K562 (cell line): Measurements from ENCODE around the gene BET1L. TPM values are rescaled to one million over a fixed set of nuclear protein-coding genes. Genes with fewer than 3 reads are reported as not detected.

Experiments
- BRF1 ChIP-seq: IDR thresholded peaks from 3 replicates; pipeline ENCODE4 v1.6.1; 2011; ENCODE audit warnings: borderline replicate concordance, mild to moderate bottlenecking; ENCODE audit not compliant: insufficient read length; ENCODE audit errors: extremely low read depth
- GATAD2B ChIP-seq: fragments of 450-650 bp; IDR thresholded peaks from 2 replicates; pipeline ENCODE4 v1.6.1; 2017; ENCODE audit warnings: mild to moderate bottlenecking, borderline replicate concordance
- KDM4B ChIP-seq, 2 experiments: fragments of 450-650 bp in 1 of 2; sonication (generic) in 1 of 2; IDR thresholded peaks; 2 replicates each; pipeline ENCODE4 v1.6.1; 2016 to 2017; ENCODE audit warnings: borderline replicate concordance in 2 of 2, antibody characterized with exemption in 1 of 2, low read depth in 1 of 2, mild to moderate bottlenecking in 1 of 2
- MCM2 ChIP-seq: fragments of 450-650 bp; IDR thresholded peaks from 2 replicates; pipeline ENCODE4 v1.6.1; 2017; ENCODE audit warnings: low read depth, mild to moderate bottlenecking
- MEIS2 ChIP-seq: fragments of 450-650 bp; IDR thresholded peaks from 2 replicates; pipeline ENCODE4 v1.6.1; 2014; ENCODE audit warnings: mild to moderate bottlenecking; ENCODE audit not compliant: partially characterized antibody
- MYC ChIP-seq, 2 experiments: fragments of 250-450 bp in 1 of 2; sonication (Bioruptor Pico) in 1 of 2; IDR thresholded peaks; 2 replicates each; pipeline versions ENCODE4 v1.5.1 to v1.6.1; 2012 to 2021; ENCODE audit warnings: low read depth in 2 of 2, borderline replicate concordance in 1 of 2, improper control_type of control experiment in 1 of 2, low read length in 1 of 2, mild to moderate bottlenecking in 1 of 2, moderate library complexity in 1 of 2
- NR1H2 ChIP-seq: sonication (generic); formaldehyde crosslinking; IDR thresholded peaks from 2 replicates; pipeline ENCODE4 v1.4.0; 2020; ENCODE audit warnings: mild to moderate bottlenecking, missing genetic modification reagents
- NRF1 ChIP-seq, 2 experiments: fragments of 450-650 bp; IDR thresholded peaks in 1 of 2; conservative IDR thresholded peaks in 1 of 2; 2 replicates each; pipeline ENCODE4 v1.6.1; 2014; ENCODE audit warnings: mild to moderate bottlenecking in 2 of 2
- SMARCE1 ChIP-seq: fragments of 450-650 bp; IDR thresholded peaks from 2 replicates; pipeline ENCODE4 v1.7.1; 2016; ENCODE audit warnings: mild to moderate bottlenecking
- TBL1XR1 ChIP-seq, 2 experiments: IDR thresholded peaks; 2 replicates each; pipeline ENCODE4 v1.6.1; 2012; ENCODE audit warnings: improper control_type of control experiment in 2 of 2, low read length in 2 of 2, mild to moderate bottlenecking in 1 of 2
- TCF7L2 ChIP-seq: fragments of 150-350 bp; IDR thresholded peaks from 2 replicates; pipeline ENCODE4 v1.6.1; 2016; ENCODE audit warnings: low read depth, mild to moderate bottlenecking, low read length, moderate library complexity
- TFAM ChIP-seq: fragments of 250-450 bp; sonication (Bioruptor Pico); conservative IDR thresholded peaks from 2 replicates; pipeline ENCODE4 v1.5.0; 2021; ENCODE audit warnings: mild to moderate bottlenecking, moderate library complexity
- YBX1 ChIP-seq: fragments of 450-650 bp; IDR thresholded peaks from 2 replicates; pipeline ENCODE4 v1.7.1; 2016; ENCODE audit warnings: mild to moderate bottlenecking
- ZBTB7A ChIP-seq: IDR thresholded peaks from 2 replicates; pipeline ENCODE4 v1.6.1; 2011; ENCODE audit warnings: low read depth, mild to moderate bottlenecking, low read length, moderate library complexity, borderline replicate concordance; ENCODE audit not compliant: control insufficient read depth
- ZFP30 ChIP-seq: fragments of 250-450 bp; sonication (Bioruptor Pico); IDR thresholded peaks from 2 replicates; pipeline ENCODE4 v1.8.0; 2022; ENCODE audit warnings: moderate library complexity, mild to moderate bottlenecking, inconsistent platforms, borderline replicate concordance
- ZNF143 ChIP-seq: sonication (generic); formaldehyde crosslinking; IDR thresholded peaks from 2 replicates; pipeline ENCODE4 v1.9.0; 2022; ENCODE audit warnings: mild to moderate bottlenecking, missing genetic modification reagents
- ZNF274 ChIP-seq: IDR thresholded peaks from 2 replicates; pipeline ENCODE4 v1.6.1; 2011; ENCODE audit warnings: low read depth, mild to moderate bottlenecking, low read length, moderate library complexity, borderline replicate concordance
- ZNF586 ChIP-seq: fragments of 450-650 bp; formaldehyde crosslinking; conservative IDR thresholded peaks from 2 replicates; pipeline ENCODE4 v1.4.0; 2020; ENCODE audit warnings: mild to moderate bottlenecking, moderate library complexity
- ZNF75A ChIP-seq: fragments of 450-650 bp; formaldehyde crosslinking; IDR thresholded peaks from 2 replicates; pipeline ENCODE4 v1.4.0; 2020; ENCODE audit warnings: mild to moderate bottlenecking
- polyA plus RNA-seq, 8 experiments: library from polyadenylated mRNA; depleted of rRNA in 4 of 8; stranded (reverse) in 5 of 8; unstranded in 3 of 8; fragments of >200 nt; fragmentation: Nextera tagmentation in 2 of 8; fragmentation: Illumina TruSeq in 1 of 8; extraction: Ambion mirVana in 2 of 8; extraction: Trizol in 1 of 8; gene quantifications; 2 replicates each; pipeline versions ENCODE4 v1.2.1 to v1.2.3, GENCODE V29; 2011 to 2014; ENCODE audit warnings: inconsistent platforms in 1 of 8, missing spikeins in 1 of 8
- total RNA-seq, 7 experiments: library from RNA; depleted of rRNA in 6 of 7; stranded (reverse); fragments of >200 nt in 6 of 7; fragmentation: Illumina TruSeq in 2 of 7; extraction: Trizol in 2 of 7; gene quantifications; 2 replicates each; pipeline versions ENCODE4 v1.2.1 to v1.2.3, GENCODE V29; 2011 to 2021; ENCODE audit warnings: low replicate concordance in 1 of 7
- TF ChIP-seq, protein P1 (sequence below): fragments of 250-450 bp; sonication (Bioruptor Pico); IDR thresholded peaks from 2 replicates; pipeline ENCODE4 v1.5.0; 2022; ENCODE audit warnings: mild to moderate bottlenecking
- TF ChIP-seq, protein P2 (sequence below): fragments of 250-450 bp; sonication (Bioruptor Pico); IDR thresholded peaks from 2 replicates; pipeline ENCODE4 v1.8.0; 2021; ENCODE audit warnings: moderate library complexity, mild to moderate bottlenecking, inconsistent platforms

Gene BET1L
- total and polyA plus RNA-seq, 9 of the 15 experiments (the other 6 are each of a cell fraction or from before 2014, with no cell fraction given): 9.9 to 69.1 (median 19.9) TPM

- TF ChIP-seq MYC (IDR thresholded peaks at IDR 0.05; ENCODE audit: low read depth, low read length) (peak; percentile 65), MYC (CRISPR knock-in tag; IDR thresholded peaks at IDR 0.05; ENCODE audit: borderline replicate concordance, low read depth) (no peak), MCM2 (no peak), GATAD2B (0 out of 2 replicates have a peak, but pooled peaks have one; percentile 16), MEIS2 (peak; percentile 1), TBL1XR1 (IDR thresholded peaks at IDR 0.05; ENCODE audit: low read length in 2 of 2) (peak in 1 of 2 experiments; percentile 67; a peak in 2 of 4 replicates), SMARCE1 (no peak), ZBTB7A (peak; percentile 78), ZNF143 (CRISPR knock-in tag) (peak; percentile 73), TFAM (no peak), YBX1 (no peak), NR1H2 (CRISPR knock-in tag) (no peak), NRF1 (conservative IDR thresholded peaks at IDR 0.05 in 1 of 2, IDR thresholded peaks at IDR 0.05 in 1 of 2) (peak; percentile 76 to 77), ZNF274 (no peak), ZNF75A (no peak), BRF1 (no peak), KDM4B (IDR thresholded peaks at IDR 0.05; ENCODE audit: borderline replicate concordance in 2 of 2, low read depth in 1 of 2) (no peak), ZNF586 (CRISPR knock-in tag) (no peak), ZFP30 (CRISPR knock-in tag) (no peak), TCF7L2 (no peak)
- TF ChIP-seq, protein P1, sequence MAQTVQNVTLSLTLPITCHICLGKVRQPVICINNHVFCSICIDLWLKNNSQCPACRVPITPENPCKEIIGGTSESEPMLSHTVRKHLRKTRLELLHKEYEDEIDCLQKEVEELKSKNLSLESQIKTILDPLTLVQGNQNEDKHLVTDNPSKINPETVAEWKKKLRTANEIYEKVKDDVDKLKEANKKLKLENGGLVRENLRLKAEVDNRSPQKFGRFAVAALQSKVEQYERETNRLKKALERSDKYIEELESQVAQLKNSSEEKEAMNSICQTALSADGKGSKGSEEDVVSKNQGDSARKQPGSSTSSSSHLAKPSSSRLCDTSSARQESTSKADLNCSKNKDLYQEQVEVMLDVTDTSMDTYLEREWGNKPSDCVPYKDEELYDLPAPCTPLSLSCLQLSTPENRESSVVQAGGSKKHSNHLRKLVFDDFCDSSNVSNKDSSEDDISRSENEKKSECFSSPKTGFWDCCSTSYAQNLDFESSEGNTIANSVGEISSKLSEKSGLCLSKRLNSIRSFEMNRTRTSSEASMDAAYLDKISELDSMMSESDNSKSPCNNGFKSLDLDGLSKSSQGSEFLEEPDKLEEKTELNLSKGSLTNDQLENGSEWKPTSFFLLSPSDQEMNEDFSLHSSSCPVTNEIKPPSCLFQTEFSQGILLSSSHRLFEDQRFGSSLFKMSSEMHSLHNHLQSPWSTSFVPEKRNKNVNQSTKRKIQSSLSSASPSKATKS (CRISPR knock-in tag): no peak
- TF ChIP-seq, protein P2, sequence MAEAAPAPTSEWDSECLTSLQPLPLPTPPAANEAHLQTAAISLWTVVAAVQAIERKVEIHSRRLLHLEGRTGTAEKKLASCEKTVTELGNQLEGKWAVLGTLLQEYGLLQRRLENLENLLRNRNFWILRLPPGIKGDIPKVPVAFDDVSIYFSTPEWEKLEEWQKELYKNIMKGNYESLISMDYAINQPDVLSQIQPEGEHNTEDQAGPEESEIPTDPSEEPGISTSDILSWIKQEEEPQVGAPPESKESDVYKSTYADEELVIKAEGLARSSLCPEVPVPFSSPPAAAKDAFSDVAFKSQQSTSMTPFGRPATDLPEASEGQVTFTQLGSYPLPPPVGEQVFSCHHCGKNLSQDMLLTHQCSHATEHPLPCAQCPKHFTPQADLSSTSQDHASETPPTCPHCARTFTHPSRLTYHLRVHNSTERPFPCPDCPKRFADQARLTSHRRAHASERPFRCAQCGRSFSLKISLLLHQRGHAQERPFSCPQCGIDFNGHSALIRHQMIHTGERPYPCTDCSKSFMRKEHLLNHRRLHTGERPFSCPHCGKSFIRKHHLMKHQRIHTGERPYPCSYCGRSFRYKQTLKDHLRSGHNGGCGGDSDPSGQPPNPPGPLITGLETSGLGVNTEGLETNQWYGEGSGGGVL: no peak
These were observed 1.1 kb upstream of the BET1L start (continued) for GRCh38 chr11:208181-208916.
